ENCODE results near the gene PTOV1. TPM values are rescaled to one million over a fixed set of nuclear protein-coding genes. Genes with fewer than 3 reads are reported as not detected.

The PTOV1 gene
- total and polyA plus RNA-seq, 2 of the 4 experiments (the other 2 are of a cell fraction) = 34.4 to 107 TPM

DNA sequence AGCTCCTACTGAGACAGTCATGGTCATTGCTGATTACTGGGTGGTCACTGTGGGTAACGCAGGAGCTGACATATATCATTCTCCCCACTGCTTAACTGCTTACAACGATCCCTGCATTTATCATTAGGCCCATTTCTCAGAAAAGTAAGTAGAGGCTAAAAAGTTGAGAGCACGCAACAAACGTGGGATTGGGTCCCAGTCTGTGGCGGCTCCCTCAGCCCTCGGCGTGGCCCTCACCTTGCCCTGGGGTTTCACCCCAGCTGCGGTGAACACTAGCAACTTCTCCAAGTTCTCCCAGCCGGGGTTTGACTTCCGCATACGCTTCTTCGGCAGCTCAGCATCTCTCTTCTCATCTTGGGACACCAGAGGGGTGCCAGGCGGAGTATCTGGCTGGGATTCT lies 13.9 kb downstream of the PTOV1 start:
- H4K5ac ChIP-seq (ENCODE audit: low read depth, low read length) = no peak overlapping the region
- H2AK9ac ChIP-seq (replicated peaks; ENCODE audit: low read depth, low read length, poor library complexity) = peak overlapping the region; percentile 6
- no peak overlapping the region for H2AK5ac ChIP-seq (ENCODE audit: low read depth, low read length)
- H4K20me1 ChIP-seq (ENCODE audit: insufficient read depth, low read length) = peaks cover 20% of the 10 kb centered on the region
- H3K27ac ChIP-seq (ENCODE audit: insufficient read depth, low read length) = no peak overlapping the region
- no peak overlapping the region for H3K18ac ChIP-seq (ENCODE audit: low read depth, low read length)
- no peak overlapping the region for H3K4me2 ChIP-seq (ENCODE audit: low read depth, low read length)
- H3K56ac ChIP-seq (ENCODE audit: extremely low read depth, insufficient read depth, low read length) = no peak overlapping the region
- no peak overlapping the region for H3K4me3 ChIP-seq (ENCODE audit: insufficient read depth, low read depth, low read length)
- no peak overlapping the region for H3K23ac ChIP-seq (ENCODE audit: low read depth, low read length)
- dilution Hi-C loops (cut with HindIII; ENCODE audit: low sequenced_read_pairs, unreplicated experiment) = no loop called here
- H2BK20ac ChIP-seq (ENCODE audit: low read depth, low read length) = no peak overlapping the region
- peaks cover 23 to 65% of the 10 kb centered on the region in 2 experiments for H3K79me1 ChIP-seq (ENCODE audit: low read depth in 1 of 2, low read length in 2 of 2)
- 93% methylated on average over 3 of the region's 13 CpGs; no CpG with 5 or more reads in 1 of the 2 experiments for WGBS, 2 experiments (ENCODE audit: extremely low coverage in 2 of 2, insufficient read length in 1 of 2)
- peaks cover 39% of the 10 kb centered on the region for H3K36me3 ChIP-seq (ENCODE audit: control insufficient read depth, insufficient read depth, low read length)
- in situ Hi-C loops (cut with MboI; ENCODE audit: low sequenced_read_pairs) = no loop called here
- no peak for TF ChIP-seq RCOR1 (IDR thresholded peaks at IDR 0.05; ENCODE audit: insufficient replicate concordance, low read length)
- TF ChIP-seq BHLHE40 (IDR thresholded peaks at IDR 0.05; ENCODE audit: low read depth, low read length) = no peak
- TF ChIP-seq MAZ (IDR thresholded peaks at IDR 0.05; ENCODE audit: borderline replicate concordance, low read depth, low read length) = no peak
- TF ChIP-seq CHD1 (IDR thresholded peaks at IDR 0.05; ENCODE audit: low read depth, low read length) = no peak
- TF ChIP-seq NFE2L2 (IDR thresholded peaks at IDR 0.05; ENCODE audit: low read depth, low read length) = no peak
- no peak for TF ChIP-seq RFX5 (IDR thresholded peaks at IDR 0.05; ENCODE audit: low read depth, low read length)
- no peak for TF ChIP-seq MXI1 (IDR thresholded peaks at IDR 0.05; ENCODE audit: borderline replicate concordance, low read depth, low read length)
- TF ChIP-seq, protein P1, sequence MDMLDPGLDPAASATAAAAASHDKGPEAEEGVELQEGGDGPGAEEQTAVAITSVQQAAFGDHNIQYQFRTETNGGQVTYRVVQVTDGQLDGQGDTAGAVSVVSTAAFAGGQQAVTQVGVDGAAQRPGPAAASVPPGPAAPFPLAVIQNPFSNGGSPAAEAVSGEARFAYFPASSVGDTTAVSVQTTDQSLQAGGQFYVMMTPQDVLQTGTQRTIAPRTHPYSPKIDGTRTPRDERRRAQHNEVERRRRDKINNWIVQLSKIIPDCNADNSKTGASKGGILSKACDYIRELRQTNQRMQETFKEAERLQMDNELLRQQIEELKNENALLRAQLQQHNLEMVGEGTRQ (IDR thresholded peaks at IDR 0.05; ENCODE audit: low read depth, low read length) = no peak
- TF ChIP-seq, protein P2, sequence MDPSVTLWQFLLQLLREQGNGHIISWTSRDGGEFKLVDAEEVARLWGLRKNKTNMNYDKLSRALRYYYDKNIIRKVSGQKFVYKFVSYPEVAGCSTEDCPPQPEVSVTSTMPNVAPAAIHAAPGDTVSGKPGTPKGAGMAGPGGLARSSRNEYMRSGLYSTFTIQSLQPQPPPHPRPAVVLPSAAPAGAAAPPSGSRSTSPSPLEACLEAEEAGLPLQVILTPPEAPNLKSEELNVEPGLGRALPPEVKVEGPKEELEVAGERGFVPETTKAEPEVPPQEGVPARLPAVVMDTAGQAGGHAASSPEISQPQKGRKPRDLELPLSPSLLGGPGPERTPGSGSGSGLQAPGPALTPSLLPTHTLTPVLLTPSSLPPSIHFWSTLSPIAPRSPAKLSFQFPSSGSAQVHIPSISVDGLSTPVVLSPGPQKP (IDR thresholded peaks at IDR 0.05; ENCODE audit: borderline replicate concordance, low read depth, low read length) = no peak
- no peak for TF ChIP-seq CEBPB (IDR thresholded peaks at IDR 0.05; ENCODE audit: low read depth, low read length)
- no peak for TF ChIP-seq FOS (IDR thresholded peaks at IDR 0.05; ENCODE audit: low read depth, low read length)
- H2BK15ac ChIP-seq (ENCODE audit: low read depth, low read length) = no peak overlapping the region
- H4K8ac ChIP-seq (ENCODE audit: low read depth in 2 of 2, low read length in 2 of 2) = no peak overlapping the region
- intact Hi-C loops (cut with micrococcal nuclease) = no loop called here
- H4K91ac ChIP-seq (ENCODE audit: insufficient read depth, low read depth, low read length) = no peak overlapping the region
- CTCF ChIA-PET = interaction anchor here (0.5 kb wide), 1 partner anchor 12 kb away, joined by 3 read pairs; no protein-coding TSS in a partner anchor
- no peaks in the 10 kb centered on the region for H3K9me3 ChIP-seq (ENCODE audit: control insufficient read depth, insufficient read depth, low read length)
- H3K4me1 ChIP-seq (ENCODE audit: control insufficient read depth, insufficient read depth, low read length) = peaks cover 3% of the 10 kb centered on the region; the same call in 1 of the 2 replicates
- ATAC-seq (ENCODE audit: low read depth) = no peak
- no TSS peak for BruUV-seq (replicated peaks)
- H3K9ac ChIP-seq (ENCODE audit: low read depth, low read length) = no peak overlapping the region
- no peak overlapping the region for H2BK120ac ChIP-seq (ENCODE audit: low read depth, low read length)
- DNase-seq = no peak
- no peak overlapping the region for H3K4ac ChIP-seq (ENCODE audit: low read depth, low read length)
- POLR2A ChIA-PET (ENCODE audit: unreplicated experiment) = interaction anchor here (0.6 to 0.7 kb wide), 2 partner anchors 12 to 65 kb away, joined by 5 to 6 read pairs; no protein-coding TSS in a partner anchor
- H3K9me1 ChIP-seq (ENCODE audit: insufficient read depth, low read length) = peaks cover 8% of the 10 kb centered on the region
- no peaks in the 10 kb centered on the region for H3K27me3 ChIP-seq (ENCODE audit: control insufficient read depth, insufficient read depth, low read length)
- no peak overlapping the region for H2BK5ac ChIP-seq (ENCODE audit: low read depth, low read length, poor library complexity, severe bottlenecking)
- no peak overlapping the region for H3K14ac ChIP-seq (replicated peaks; ENCODE audit: low read depth, low read length)
- H2AFZ ChIP-seq (replicated peaks; ENCODE audit: low read length, poor library complexity) = no peak overlapping the region
